ENCODE measurements around the gene OR8D4. TPM values are rescaled to one million over a fixed set of nuclear protein-coding genes. Genes with fewer than 3 reads are reported as not detected.

OR8D4 gene
- polyA plus RNA-seq, 1 donor from 2014 or later = not detected

GRCh38 chr11:123942413-123942812 is 40.4 kb downstream of the OR8D4 start:
- Histone ChIP-seq H3K36me3 (ENCODE audit: insufficient read depth, low read length) (no peaks in the 10 kb centered on the region), H3K27me3 (ENCODE audit: insufficient read depth, low read depth, low read length) (no peaks in the 10 kb centered on the region), H3F3A (ENCODE audit: insufficient read depth, low read length, poor library complexity, severe bottlenecking) (no peaks in the 10 kb centered on the region), H3K4me3 (ENCODE audit: low read length) (no peak overlapping the region), H3K27ac (ENCODE audit: low read length) (no peak overlapping the region), H4K20me1 (ENCODE audit: insufficient read depth) (no peaks in the 10 kb centered on the region), H3K9me2 (ENCODE audit: insufficient read depth, low read length) (no peaks in the 10 kb centered on the region), H3K4me2 (ENCODE audit: low read length) (no peak overlapping the region), H2AFZ (ENCODE audit: low read depth, low read length) (no peak overlapping the region), H3K9ac (ENCODE audit: low read length) (no peak overlapping the region), H3K79me2 (replicated peaks; ENCODE audit: insufficient read depth, low read length) (no peaks in the 10 kb centered on the region), H3K9me3 (ENCODE audit: low read length) (no peaks in the 10 kb centered on the region)
- no peak for TF ChIP-seq RAD21 (conservative IDR thresholded peaks at IDR 0.05)
- TF ChIP-seq CTCF (IDR thresholded peaks at IDR 0.05; ENCODE audit: poor library complexity, severe bottlenecking) = no peak
- no peak for TF ChIP-seq REST (IDR thresholded peaks at IDR 0.05; ENCODE audit: borderline replicate concordance)
- TF ChIP-seq EP300 (conservative IDR thresholded peaks at IDR 0.05; ENCODE audit: poor library complexity, severe bottlenecking) = no peak
- no peak for TF ChIP-seq SMC3 (conservative IDR thresholded peaks at IDR 0.05; ENCODE audit: poor library complexity)
- no peak for TF ChIP-seq TAF1 (IDR thresholded peaks at IDR 0.05; ENCODE audit: low read depth)
- no peak for TF ChIP-seq MXI1 (conservative IDR thresholded peaks at IDR 0.05; ENCODE audit: poor library complexity, severe bottlenecking)
- TF ChIP-seq POLR2AphosphoS5 (IDR thresholded peaks at IDR 0.05) = no peak
- TF ChIP-seq EZH2 (IDR thresholded peaks at IDR 0.05; ENCODE audit: borderline replicate concordance, insufficient read depth, low read length, poor library complexity, severe bottlenecking) = no peak

- H3F3A ChIP-seq (ENCODE audit: insufficient read depth, low read length, poor library complexity, severe bottlenecking) = no peaks in the 10 kb centered on the region
- H3K36me3 ChIP-seq (ENCODE audit: insufficient read depth, low read length) = no peaks in the 10 kb centered on the region
- no peaks in the 10 kb centered on the region for H3K9me2 ChIP-seq (ENCODE audit: insufficient read depth, low read length)
- H3K4me3 ChIP-seq (ENCODE audit: low read length) = no peak within 1 kb of the TSS
- no peak within 1 kb of the TSS for H3K9ac ChIP-seq (ENCODE audit: low read length)
- H2AFZ ChIP-seq (ENCODE audit: low read depth, low read length) = no peak within 1 kb of the TSS
- no peaks in the 10 kb centered on the region for H3K79me2 ChIP-seq (replicated peaks; ENCODE audit: insufficient read depth, low read length)
- H3K27me3 ChIP-seq (ENCODE audit: insufficient read depth, low read depth, low read length) = no peaks in the 10 kb centered on the region
- no peaks in the 10 kb centered on the region for H3K9me3 ChIP-seq (ENCODE audit: low read length)
- H3K4me2 ChIP-seq (ENCODE audit: low read length) = no peak within 1 kb of the TSS
- TF ChIP-seq SMC3 (conservative IDR thresholded peaks at IDR 0.05; ENCODE audit: poor library complexity) (no peak), POLR2AphosphoS5 (IDR thresholded peaks at IDR 0.05) (no peak), CTCF (IDR thresholded peaks at IDR 0.05; ENCODE audit: poor library complexity, severe bottlenecking) (no peak), TAF1 (IDR thresholded peaks at IDR 0.05; ENCODE audit: low read depth) (no peak), EZH2 (IDR thresholded peaks at IDR 0.05; ENCODE audit: borderline replicate concordance, insufficient read depth, low read length, poor library complexity, severe bottlenecking) (no peak), EP300 (conservative IDR thresholded peaks at IDR 0.05; ENCODE audit: poor library complexity, severe bottlenecking) (no peak), RAD21 (conservative IDR thresholded peaks at IDR 0.05) (no peak), REST (IDR thresholded peaks at IDR 0.05; ENCODE audit: borderline replicate concordance) (no peak), MXI1 (conservative IDR thresholded peaks at IDR 0.05; ENCODE audit: poor library complexity, severe bottlenecking) (no peak)
- no peak within 1 kb of the TSS for H3K27ac ChIP-seq (ENCODE audit: low read length)
- no peaks in the 10 kb centered on the region for H4K20me1 ChIP-seq (ENCODE audit: insufficient read depth)
These were observed 41.8 kb downstream of the OR8D4 start, which contains the start of gene OR6T1 for GRCh38 chr11:123943738-123944137. Gene OR6T1 (minus strand): TSS chr11:123943838. CDS start chr11:123943838, 0 bp downstream.

All from neural cell (in vitro differentiated cells).